Astrocyte (in vitro differentiated cells and primary cell): ENCODE data around the gene CADM1.

ENCODE experiments used
- EZH2 ChIP-seq: IDR thresholded peaks from 2 replicates; pipeline ENCODE4 v1.6.1; 2012; ENCODE audit warnings: mild to moderate bottlenecking, low read length, inconsistent platforms; ENCODE audit not compliant: insufficient read depth
- TF ChIP-seq, protein P1 (sequence below): IDR thresholded peaks from 2 replicates; pipeline ENCODE4 v1.5.1; 2011; ENCODE audit warnings: low read depth, mild to moderate bottlenecking, inconsistent platforms, low read length, moderate library complexity; ENCODE audit not compliant: insufficient read depth

DNA sequence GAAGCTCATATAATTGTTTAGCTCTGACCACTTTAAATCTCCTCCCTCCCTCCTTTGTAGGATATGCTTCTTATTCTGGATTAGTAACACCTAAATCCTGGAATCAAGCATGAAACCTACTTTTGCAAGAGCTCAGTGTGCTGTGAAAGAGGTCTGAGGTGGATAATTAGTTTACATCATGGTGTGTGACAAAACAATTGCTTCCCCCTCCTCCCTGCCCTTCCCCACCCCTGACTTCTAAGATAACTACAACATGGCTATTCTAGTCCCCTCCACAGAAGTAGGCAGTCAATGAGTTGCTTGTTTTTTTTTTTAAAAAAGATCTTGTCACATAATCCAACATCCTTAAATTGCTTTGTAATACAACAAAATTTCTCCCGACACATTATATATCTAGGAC, 314.0 kb downstream of the CADM1 start:
- TF ChIP-seq, protein P1, sequence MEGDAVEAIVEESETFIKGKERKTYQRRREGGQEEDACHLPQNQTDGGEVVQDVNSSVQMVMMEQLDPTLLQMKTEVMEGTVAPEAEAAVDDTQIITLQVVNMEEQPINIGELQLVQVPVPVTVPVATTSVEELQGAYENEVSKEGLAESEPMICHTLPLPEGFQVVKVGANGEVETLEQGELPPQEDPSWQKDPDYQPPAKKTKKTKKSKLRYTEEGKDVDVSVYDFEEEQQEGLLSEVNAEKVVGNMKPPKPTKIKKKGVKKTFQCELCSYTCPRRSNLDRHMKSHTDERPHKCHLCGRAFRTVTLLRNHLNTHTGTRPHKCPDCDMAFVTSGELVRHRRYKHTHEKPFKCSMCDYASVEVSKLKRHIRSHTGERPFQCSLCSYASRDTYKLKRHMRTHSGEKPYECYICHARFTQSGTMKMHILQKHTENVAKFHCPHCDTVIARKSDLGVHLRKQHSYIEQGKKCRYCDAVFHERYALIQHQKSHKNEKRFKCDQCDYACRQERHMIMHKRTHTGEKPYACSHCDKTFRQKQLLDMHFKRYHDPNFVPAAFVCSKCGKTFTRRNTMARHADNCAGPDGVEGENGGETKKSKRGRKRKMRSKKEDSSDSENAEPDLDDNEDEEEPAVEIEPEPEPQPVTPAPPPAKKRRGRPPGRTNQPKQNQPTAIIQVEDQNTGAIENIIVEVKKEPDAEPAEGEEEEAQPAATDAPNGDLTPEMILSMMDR: no peak
- TF ChIP-seq EZH2: no peak
